PFSK-1 (cell line): ENCODE results near the gene TMEM54.

Source experiments
- FOXP2 ChIP-seq: optimal IDR thresholded peaks from 2 replicates; pipeline ENCODE3; 2011; ENCODE audit warnings: borderline replicate concordance, control low read depth, inconsistent platforms; ENCODE audit not compliant: insufficient read depth; ENCODE audit errors: extremely low read length, extremely low read depth
- POLR2AphosphoS5 ChIP-seq: IDR thresholded peaks from 2 replicates; pipeline ENCODE4 v1.6.1; 2012; ENCODE audit warnings: low read depth, mild to moderate bottlenecking, control low read depth, low read length, moderate library complexity
- REST ChIP-seq, 2 experiments: IDR thresholded peaks; 2 replicates each; pipeline versions ENCODE4 v1.6.1 to v1.8.0; 2011 to 2012; ENCODE audit warnings: low read depth in 2 of 2, low read length in 2 of 2, control low read depth in 1 of 2, inconsistent platforms in 1 of 2, mild to moderate bottlenecking in 1 of 2, moderate library complexity in 1 of 2; ENCODE audit not compliant: insufficient read depth in 1 of 2
- SIN3A ChIP-seq: IDR thresholded peaks from 2 replicates; pipeline ENCODE4 v1.6.1; 2012; ENCODE audit warnings: mild to moderate bottlenecking, low read length, moderate library complexity, borderline replicate concordance; ENCODE audit not compliant: insufficient read depth
- TAF1 ChIP-seq: IDR thresholded peaks from 2 replicates; pipeline ENCODE4 v1.6.1; 2012; ENCODE audit warnings: low read length, control low read depth, borderline replicate concordance; ENCODE audit not compliant: insufficient read depth

TMEM54 gene

DNA sequence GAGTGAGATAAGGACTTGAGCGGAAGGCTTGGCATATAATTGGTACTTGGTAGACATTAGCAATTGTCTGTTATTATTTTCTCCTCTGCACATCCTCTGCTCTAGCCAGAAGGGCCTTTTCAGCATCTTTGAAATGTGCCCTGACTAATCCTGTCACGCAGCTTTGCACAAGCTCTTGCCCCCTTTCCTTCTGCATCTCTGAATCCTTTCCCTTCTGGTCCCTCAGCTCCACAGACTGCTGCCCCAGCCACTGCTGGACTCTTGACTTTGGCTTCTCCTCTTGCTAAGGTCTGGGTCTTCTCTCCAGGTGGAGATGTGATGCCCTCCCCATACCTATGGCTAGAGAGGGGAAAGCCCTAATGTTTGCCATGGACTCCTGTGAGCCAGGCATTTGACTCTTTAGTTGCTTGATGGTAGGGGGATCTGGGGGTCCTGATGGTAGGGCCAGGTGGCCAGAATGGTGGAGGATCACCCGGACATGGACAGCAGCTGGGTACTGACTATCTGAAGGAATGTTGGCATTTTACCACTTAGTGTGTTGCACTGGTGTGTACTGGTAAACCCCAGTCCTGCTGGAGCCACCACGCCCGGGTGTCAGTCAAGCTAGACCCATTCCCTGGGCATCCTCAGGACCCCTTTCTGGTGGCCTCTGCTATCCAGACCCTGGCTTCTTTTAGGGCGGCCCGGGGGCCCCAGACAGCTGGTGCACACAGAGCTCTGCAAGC is 10.5 kb downstream of the TMEM54 start:
- TF ChIP-seq POLR2AphosphoS5 (no peak), SIN3A (no peak), REST (IDR thresholded peaks at IDR 0.05; ENCODE audit: insufficient read depth in 1 of 2, low read depth in 2 of 2, low read length in 2 of 2) (no peak), FOXP2 (no peak), TAF1 (no peak)

GRCh38 chr1:32889731-32890278 is 11.4 kb downstream of the TMEM54 start:
- TF ChIP-seq POLR2AphosphoS5 (no peak), FOXP2 (no peak), SIN3A (no peak), TAF1 (no peak), REST (IDR thresholded peaks at IDR 0.05; ENCODE audit: insufficient read depth in 1 of 2, low read depth in 2 of 2, low read length in 2 of 2) (no peak)

DNA sequence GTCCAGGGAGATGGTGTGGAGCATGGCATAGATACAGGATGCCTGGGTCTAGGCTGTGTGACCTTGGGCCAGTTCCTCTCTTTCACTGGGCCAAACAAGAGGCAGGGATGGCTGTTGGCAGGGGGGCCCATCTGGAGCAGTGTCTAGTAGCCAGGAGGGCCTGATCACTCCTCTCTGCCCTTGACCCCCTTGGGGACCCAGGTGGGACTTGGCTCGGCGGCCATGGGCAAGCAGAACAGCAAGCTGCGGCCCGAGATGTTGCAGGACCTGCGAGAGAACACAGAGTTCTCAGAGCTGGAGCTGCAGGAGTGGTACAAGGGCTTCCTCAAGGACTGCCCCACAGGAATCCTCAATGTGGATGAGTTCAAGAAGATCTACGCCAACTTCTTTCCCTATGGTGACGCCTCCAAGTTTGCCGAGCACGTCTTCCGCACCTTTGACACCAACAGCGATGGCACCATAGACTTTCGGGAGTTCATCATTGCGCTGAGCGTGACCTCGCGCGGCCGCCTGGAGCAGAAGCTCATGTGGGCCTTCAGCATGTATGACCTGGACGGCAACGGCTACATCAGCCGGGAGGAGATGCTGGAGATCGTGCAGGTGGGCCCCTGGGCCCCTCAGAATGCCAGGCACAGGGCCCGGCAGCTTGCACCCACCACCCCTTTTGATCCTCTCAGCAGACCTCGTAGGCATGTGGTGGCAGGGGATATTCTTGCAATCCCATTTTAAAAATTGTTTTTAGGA is 12.3 kb downstream of the TMEM54 start:
- TF ChIP-seq REST (IDR thresholded peaks at IDR 0.05; ENCODE audit: insufficient read depth in 1 of 2, low read depth in 2 of 2, low read length in 2 of 2) (no peak), POLR2AphosphoS5 (no peak), TAF1 (no peak), SIN3A (no peak), FOXP2 (no peak)

- TF ChIP-seq REST (IDR thresholded peaks at IDR 0.05; ENCODE audit: insufficient read depth in 1 of 2, low read depth in 2 of 2, low read length in 2 of 2) (0 out of 4 replicates have a peak, but pooled peaks of 1 of the 2 experiments have one; percentile 13), SIN3A (no peak)
Observed at GRCh38 chr1:32888134-32888533, 13.1 kb downstream of the TMEM54 start.
